Fibroblast of the conjunctiva (primary cell): ENCODE results near the gene NRN1L.
"Not testable (repeated sequence)": the region's sequence is repeated elsewhere in the genome, so short reads cannot be mapped to it uniquely, and the experiment has no call there.

ENCODE experiments used
- DNase-seq: peaks from one replicate; pipeline ENCODE4 v3.0.0-alpha.2; 2010; ENCODE audit warnings: low read depth

Gene NRN1L

GRCh38 chr16:67882374-67883145 lies 2.1 kb upstream of the NRN1L start:
- DNase-seq: no peak

- DNase-seq: no peak
Observed at GRCh38 chr16:67883146-67883871, 1.4 kb upstream of the NRN1L start.

GRCh38 chr16:67883872-67884261 lies 818 bp upstream of the NRN1L start:
- DNase-seq: no peak

GRCh38 chr16:67885545-67885944 lies 860 bp downstream of the NRN1L start:
- DNase-seq: no peak

- no peak for DNase-seq
Observed at GRCh38 chr16:67885976-67886375, 1.3 kb downstream of the NRN1L start.

GRCh38 chr16:67886387-67886786 lies 1.7 kb downstream of the NRN1L start:
- no peak for DNase-seq

GRCh38 chr16:67888331-67888730 lies 3.6 kb downstream of the NRN1L start:
- DNase-seq: no peak

- no peak for DNase-seq
Observed at GRCh38 chr16:67892375-67892774, 7.7 kb downstream of the NRN1L start.

GRCh38 chr16:67892899-67893742 lies 8.4 kb downstream of the NRN1L start, which contains the start of gene PSKH1:
Gene PSKH1, plus strand, starts transcription at chr16:67893254. Its CDS starts 15,496 bp downstream, at chr16:67908750.
- peak; percentile 92 for DNase-seq

GRCh38 chr16:67893743-67894399 lies 9.2 kb downstream of the NRN1L start:
- DNase-seq: no peak

GRCh38 chr16:67897231-67897630 lies 12.5 kb downstream of the NRN1L start:
- DNase-seq: peak; percentile 29

- DNase-seq: no peak
Observed at GRCh38 chr16:67901734-67902133, 17.0 kb downstream of the NRN1L start.

GRCh38 chr16:67902831-67903230 lies 18.1 kb downstream of the NRN1L start:
- no peak for DNase-seq

GRCh38 chr16:67907397-67908180 lies 22.9 kb downstream of the NRN1L start:
- DNase-seq: no peak

GRCh38 chr16:67909056-67909742 lies 24.5 kb downstream of the NRN1L start:
- DNase-seq: no peak

- peak; percentile 67 for DNase-seq
Observed at GRCh38 chr16:67910158-67910557, 25.5 kb downstream of the NRN1L start.

- no peak for DNase-seq
Observed at GRCh38 chr16:67914758-67915495, 30.2 kb downstream of the NRN1L start.

GRCh38 chr16:67915496-67915769 lies 30.7 kb downstream of the NRN1L start:
- DNase-seq: not testable (repeated sequence)

GRCh38 chr16:67915831-67916723 lies 31.4 kb downstream of the NRN1L start:
- no peak for DNase-seq
